Measurements from ENCODE around the gene TIGD3. TPM values are rescaled to one million over a fixed set of nuclear protein-coding genes. Genes with fewer than 3 reads are reported as not detected.

Gene TIGD3
- total and polyA plus RNA-seq, 12 donors: 0.11 to 0.87 (median 0.33) TPM; not detected in 2

- TF ChIP-seq CTCF (IDR thresholded peaks at IDR 0.05): no peak
- Histone ChIP-seq H3K36me3 (no peaks in the 10 kb centered on the region), H3K4me3 (no peak overlapping the region), H3K4me1 (peaks cover 0 to 40% (median 24%) of the 10 kb centered on the region in 9 donors), H3K27ac (peak overlapping the region; percentile 23 to 93 (median 84)), H3K9me3 (no peaks in the 10 kb centered on the region), H3K27me3 (no peaks in the 10 kb centered on the region)
- no peak for DNase-seq
- no peak for ATAC-seq
- intact Hi-C loops (cut with DNase I): loop anchor here in 2 of 10 donors (10.0 kb wide), 1 partner anchor 94 kb away; no protein-coding TSS in a partner anchor
- WGBS, 2 donors: 68 to 74% methylated on average over 6 of the region's 6 CpGs
These were observed 16.1 kb downstream of the TIGD3 start for GRCh38 chr11:65370659-65371049.

- no peaks in the 10 kb centered on the region for H3K27me3 ChIP-seq
- intact Hi-C loops (cut with DNase I): loop anchor here in 2 of 10 donors (10.0 kb wide), 1 partner anchor 91 kb away; no protein-coding TSS in a partner anchor
- WGBS, 2 donors: 76 to 79% methylated on average over 14 of the region's 14 CpGs
- no peaks in the 10 kb centered on the region for H3K9me3 ChIP-seq
- peak overlapping the region in 1 of 10 donors; percentile 5 for H3K27ac ChIP-seq
- DNase-seq (no peak), ATAC-seq (no peak)
- H3K4me1 ChIP-seq: peaks cover 0 to 38% (median 21%) of the 10 kb centered on the region in 9 donors
- peaks cover 0 to 4% (median 0%) of the 10 kb centered on the region in 9 donors for H3K36me3 ChIP-seq
- no peak for TF ChIP-seq CTCF (IDR thresholded peaks at IDR 0.05)
- no peak overlapping the region for H3K4me3 ChIP-seq
These were observed 19.5 kb downstream of the TIGD3 start for GRCh38 chr11:65373839-65374580.

GRCh38 chr11:65375012-65375411, 20.5 kb downstream of the TIGD3 start:
- no peak overlapping the region for H3K27ac ChIP-seq
- H3K4me3 ChIP-seq: no peak overlapping the region
- intact Hi-C loops (cut with DNase I): loop anchor here in 4 of 10 donors (5.0 to 10.0 kb wide), 4 partner anchors 37 to 137 kb away; no protein-coding TSS in a partner anchor
- WGBS, 2 donors: 88 to 91% methylated on average over 8 of the region's 8 CpGs
- TF ChIP-seq CTCF (IDR thresholded peaks at IDR 0.05): no peak
- H3K36me3 ChIP-seq: peaks cover 0 to 8% (median 0%) of the 10 kb centered on the region in 9 donors
- no peaks in the 10 kb centered on the region for H3K9me3 ChIP-seq
- DNase-seq (no peak), ATAC-seq (no peak)
- H3K27me3 ChIP-seq: no peaks in the 10 kb centered on the region
- peaks cover 0 to 37% (median 21%) of the 10 kb centered on the region in 9 donors for H3K4me1 ChIP-seq

GRCh38 chr11:65376138-65376713, 21.7 kb downstream of the TIGD3 start:
- Histone ChIP-seq H3K9me3 (no peaks in the 10 kb centered on the region), H3K4me1 (peaks cover 0 to 37% (median 17%) of the 10 kb centered on the region in 9 donors), H3K4me3 (no peak overlapping the region), H3K36me3 (peaks cover 0 to 8% (median 0%) of the 10 kb centered on the region in 9 donors), H3K27me3 (no peaks in the 10 kb centered on the region), H3K27ac (no peak overlapping the region)
- no peak for TF ChIP-seq CTCF (IDR thresholded peaks at IDR 0.05)
- intact Hi-C loops (cut with DNase I): loop anchor here in 4 of 10 donors (5.0 to 10.0 kb wide), 4 partner anchors 36 to 136 kb away; no protein-coding TSS in a partner anchor
- 87 to 88% methylated on average over 16 of the region's 16 CpGs for WGBS, 2 donors
- ATAC-seq: no peak
- no peak for DNase-seq
